T47D (cell line): Measurements from ENCODE around the gene GNB5.
"Not testable (repeated sequence)": the region's sequence is repeated elsewhere in the genome, so short reads cannot be mapped to it uniquely, and the experiment has no call there.

Experiments used
- DNase-seq, 2 experiments: peaks; one replicate each; pipeline versions ENCODE4 v3.0.0 to v3.0.0-alpha.2; 2011 to 2012; ENCODE audit warnings: low read depth in 1 of 2, low spot score in 1 of 2
- JUND ChIP-seq: IDR thresholded peaks from 2 replicates; pipeline ENCODE4 v1.6.1; 2012; ENCODE audit warnings: low read depth
- in situ Hi-C: cut with HindIII; loops from 2 replicates; pipeline ENCODE4 v1.10.0; 2016; ENCODE audit warnings: low sequenced_read_pairs, low pct_unique_long_range_greater_than_20kb

The GNB5 gene

DNA sequence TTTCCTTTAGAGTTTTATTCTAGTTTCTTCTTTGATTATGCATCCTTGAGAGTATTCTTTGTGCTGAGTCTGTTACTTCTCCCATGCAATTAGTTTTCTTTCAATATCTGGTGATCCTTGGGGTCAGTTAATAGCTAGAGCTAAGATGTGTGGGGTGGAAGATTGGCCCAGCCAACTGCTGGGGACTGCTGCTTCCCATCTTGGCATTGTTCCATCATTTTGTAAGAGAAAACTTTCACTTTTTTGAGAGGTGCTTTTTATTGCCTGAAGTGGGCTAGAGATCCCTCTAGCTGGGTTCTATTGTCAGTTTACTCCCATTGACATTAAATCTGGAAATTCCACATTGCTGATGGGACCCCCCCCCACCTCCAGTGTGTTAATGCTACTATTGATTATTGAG, 94.0 kb downstream of the GNB5 start:
- in situ Hi-C loops = no loop called here
- TF ChIP-seq JUND = no peak
- no peak for DNase-seq

- not testable (repeated sequence) for DNase-seq
Observed at GRCh38 chr15:52096536-52096935, 94.7 kb downstream of the GNB5 start.

DNA sequence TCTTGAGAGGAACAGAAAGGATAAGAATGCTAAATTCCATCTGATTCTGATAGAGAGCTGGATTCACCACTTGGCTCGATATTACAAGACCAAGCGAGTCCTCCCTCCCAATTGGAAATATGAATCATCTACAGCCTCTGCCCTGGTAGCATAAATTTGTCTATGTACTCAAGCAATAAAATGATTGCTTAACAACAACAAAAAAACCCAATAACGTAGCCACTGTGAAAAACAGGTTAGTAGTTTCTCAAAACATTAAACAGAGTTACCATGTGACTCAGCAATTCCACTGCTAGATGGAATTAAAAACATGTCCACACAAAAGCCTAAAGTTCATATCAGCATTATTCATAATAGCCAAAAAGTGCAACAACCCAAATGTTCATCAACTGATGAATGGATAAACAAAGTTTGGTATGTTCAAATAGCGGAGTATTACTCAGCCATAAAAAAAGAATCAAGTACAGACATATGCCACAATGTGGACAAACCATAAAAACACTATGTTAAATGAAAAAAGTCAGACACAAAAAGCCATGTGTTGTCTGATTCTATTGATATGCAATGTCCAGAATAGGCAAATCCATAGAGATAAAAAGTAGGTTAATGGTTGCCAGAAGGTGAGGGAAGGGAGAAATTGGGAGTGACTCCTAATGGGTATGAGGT, 95.5 kb downstream of the GNB5 start:
- no peak for TF ChIP-seq JUND
- in situ Hi-C loops = no loop called here
- no peak for DNase-seq

More at GRCh38 chr15:52096536-52096935, 94.7 kb downstream of the GNB5 start:
- in situ Hi-C loops = not testable (repeated sequence)

- no peak for TF ChIP-seq JUND
- in situ Hi-C loops = no loop called here
- no peak for DNase-seq
Observed at GRCh38 chr15:52094811-52095584, 96.2 kb downstream of the GNB5 start.

GRCh38 chr15:52093539-52094510, 97.4 kb downstream of the GNB5 start:
- in situ Hi-C loops = no loop called here
- peak in 1 of 2 experiments; percentile 38 for DNase-seq
- no peak for TF ChIP-seq JUND

GRCh38 chr15:52093167-52093538, 98.0 kb downstream of the GNB5 start:
- in situ Hi-C loops = no loop called here
- DNase-seq = no peak
- no peak for TF ChIP-seq JUND

DNA sequence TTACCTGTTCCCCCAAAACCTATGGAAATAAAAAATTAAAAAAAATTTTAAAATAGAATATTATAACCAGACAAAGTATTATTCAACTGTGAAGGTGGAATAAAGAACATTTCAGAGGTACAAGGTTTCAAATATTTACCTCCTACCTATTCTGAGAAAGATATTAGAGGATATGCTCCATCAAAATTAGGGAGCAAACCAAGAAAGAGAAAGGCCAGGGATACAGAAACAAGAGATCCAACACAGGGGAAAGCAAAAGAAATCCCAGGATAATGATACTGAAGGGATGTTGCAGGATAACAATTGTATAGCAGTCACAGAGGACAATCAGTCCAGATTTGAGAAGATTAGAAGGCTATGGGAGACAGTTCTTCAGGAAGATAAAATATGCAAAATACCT, 101.0 kb downstream of the GNB5 start:
- no peak for DNase-seq
- TF ChIP-seq JUND = no peak
- in situ Hi-C loops = no loop called here

DNA sequence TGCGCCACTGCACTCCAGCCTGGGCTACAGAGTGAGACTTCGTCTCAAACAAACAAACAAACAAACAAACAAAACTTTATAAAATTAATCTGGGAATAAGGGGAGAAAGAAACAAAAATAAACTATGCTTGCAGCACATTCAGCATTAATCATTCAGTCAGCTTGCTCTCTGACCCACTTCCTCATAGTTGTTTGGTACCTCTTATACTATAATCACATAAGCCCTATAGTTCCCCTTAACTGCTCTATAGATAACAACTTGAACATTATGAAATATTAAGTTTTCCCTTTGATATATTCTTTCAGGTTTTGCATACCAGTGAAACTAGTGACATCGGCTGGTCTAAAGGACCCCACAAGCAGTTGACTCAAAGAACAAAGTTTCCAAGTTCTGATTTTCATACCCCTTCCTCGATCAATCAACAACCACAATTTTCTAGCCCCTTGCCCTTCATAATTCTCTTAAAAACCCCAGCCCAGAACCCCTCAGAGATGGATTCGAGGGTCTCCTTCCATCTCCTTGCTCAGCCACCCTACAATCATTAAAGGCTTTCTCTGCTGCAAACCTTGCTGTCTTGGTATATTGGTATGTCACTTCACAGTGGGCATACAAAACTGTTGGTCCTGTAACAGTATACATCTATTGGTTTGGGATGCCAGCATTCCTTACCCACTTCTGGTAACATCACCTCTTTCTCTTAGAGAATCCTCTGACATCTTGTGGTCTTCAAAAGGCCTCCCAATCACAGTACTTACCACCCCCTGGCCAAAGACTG, 105.0 kb downstream of the GNB5 start:
- no peak for TF ChIP-seq JUND
- in situ Hi-C loops = no loop called here
- no peak for DNase-seq

GRCh38 chr15:52085299-52085698, 105.9 kb downstream of the GNB5 start:
- TF ChIP-seq JUND = no peak
- DNase-seq = no peak
- in situ Hi-C loops = no loop called here

GRCh38 chr15:52083603-52084002, 107.6 kb downstream of the GNB5 start:
- in situ Hi-C loops = no loop called here
- no peak for DNase-seq
- no peak for TF ChIP-seq JUND

DNA sequence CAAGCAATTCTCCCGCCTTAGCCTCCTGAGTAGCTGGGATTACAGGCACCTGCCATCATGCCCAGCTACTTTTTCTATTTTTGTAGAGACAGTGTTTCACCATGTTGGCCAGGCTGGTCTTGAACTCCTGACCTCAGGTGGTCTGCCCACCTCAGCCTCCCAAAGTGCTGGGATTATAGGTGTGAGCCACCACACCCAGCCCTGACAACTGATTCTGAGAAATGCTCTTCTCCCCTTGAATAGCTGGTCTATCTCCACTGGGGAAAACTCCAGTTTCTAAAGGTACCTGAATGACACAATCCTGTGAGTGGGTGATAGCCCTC, 108.2 kb downstream of the GNB5 start:
- in situ Hi-C loops, DNase-seq: not testable (repeated sequence)

DNA sequence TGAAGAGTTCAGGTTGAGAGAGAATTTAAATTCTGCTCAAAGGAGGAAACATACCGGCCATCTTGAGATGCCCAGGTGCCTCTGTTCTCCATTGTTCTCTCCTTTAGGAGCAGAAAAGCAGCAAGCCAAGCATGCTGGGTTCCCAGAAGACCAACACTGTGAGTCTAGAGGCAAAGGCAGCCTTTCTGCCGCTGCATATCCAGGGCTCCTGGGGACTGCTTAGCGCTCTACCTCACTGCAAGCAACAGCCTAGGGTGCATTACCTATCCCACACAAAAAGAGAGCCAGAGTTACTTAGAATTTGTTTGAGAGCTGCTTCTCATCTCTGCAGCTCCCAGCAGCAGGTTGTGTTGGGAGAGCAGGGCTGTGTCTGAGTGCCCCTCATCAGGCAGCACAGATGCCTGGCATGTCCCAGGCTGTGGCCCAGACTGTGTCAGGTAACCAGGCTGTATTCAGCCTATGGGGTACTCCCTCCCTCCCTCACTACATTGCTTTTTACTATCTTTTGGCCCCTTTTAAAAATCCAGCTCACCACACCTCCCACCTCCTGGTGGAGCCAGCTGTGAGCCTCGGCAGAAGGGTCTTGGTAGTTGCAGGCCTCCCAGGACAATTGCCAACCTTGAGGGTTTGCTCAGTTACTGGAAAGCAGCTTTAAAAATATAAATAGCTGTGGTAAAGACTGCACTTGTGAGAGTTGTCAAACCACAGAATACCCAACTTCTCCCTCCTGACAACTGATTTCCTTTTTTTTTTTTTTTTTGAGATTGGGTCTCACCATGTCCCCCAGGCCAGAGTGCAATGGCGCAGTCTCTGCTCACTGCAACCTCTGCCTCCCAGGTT, 108.8 kb downstream of the GNB5 start:
- in situ Hi-C loops = no loop called here
- TF ChIP-seq JUND = no peak
- no peak for DNase-seq
